SH-SY5Y (cell line): ENCODE data around the gene FAP.

Experiments used
- GATA2 ChIP-seq: IDR thresholded peaks from 2 replicates; pipeline ENCODE4 v1.6.1; 2011; ENCODE audit warnings: mild to moderate bottlenecking, low read depth, low read length
- GATA3 ChIP-seq: IDR thresholded peaks from 2 replicates; pipeline ENCODE4 v1.6.1; 2011; ENCODE audit warnings: low read depth, mild to moderate bottlenecking, low read length, moderate library complexity

The FAP gene, protein sequence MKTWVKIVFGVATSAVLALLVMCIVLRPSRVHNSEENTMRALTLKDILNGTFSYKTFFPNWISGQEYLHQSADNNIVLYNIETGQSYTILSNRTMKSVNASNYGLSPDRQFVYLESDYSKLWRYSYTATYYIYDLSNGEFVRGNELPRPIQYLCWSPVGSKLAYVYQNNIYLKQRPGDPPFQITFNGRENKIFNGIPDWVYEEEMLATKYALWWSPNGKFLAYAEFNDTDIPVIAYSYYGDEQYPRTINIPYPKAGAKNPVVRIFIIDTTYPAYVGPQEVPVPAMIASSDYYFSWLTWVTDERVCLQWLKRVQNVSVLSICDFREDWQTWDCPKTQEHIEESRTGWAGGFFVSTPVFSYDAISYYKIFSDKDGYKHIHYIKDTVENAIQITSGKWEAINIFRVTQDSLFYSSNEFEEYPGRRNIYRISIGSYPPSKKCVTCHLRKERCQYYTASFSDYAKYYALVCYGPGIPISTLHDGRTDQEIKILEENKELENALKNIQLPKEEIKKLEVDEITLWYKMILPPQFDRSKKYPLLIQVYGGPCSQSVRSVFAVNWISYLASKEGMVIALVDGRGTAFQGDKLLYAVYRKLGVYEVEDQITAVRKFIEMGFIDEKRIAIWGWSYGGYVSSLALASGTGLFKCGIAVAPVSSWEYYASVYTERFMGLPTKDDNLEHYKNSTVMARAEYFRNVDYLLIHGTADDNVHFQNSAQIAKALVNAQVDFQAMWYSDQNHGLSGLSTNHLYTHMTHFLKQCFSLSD

DNA sequence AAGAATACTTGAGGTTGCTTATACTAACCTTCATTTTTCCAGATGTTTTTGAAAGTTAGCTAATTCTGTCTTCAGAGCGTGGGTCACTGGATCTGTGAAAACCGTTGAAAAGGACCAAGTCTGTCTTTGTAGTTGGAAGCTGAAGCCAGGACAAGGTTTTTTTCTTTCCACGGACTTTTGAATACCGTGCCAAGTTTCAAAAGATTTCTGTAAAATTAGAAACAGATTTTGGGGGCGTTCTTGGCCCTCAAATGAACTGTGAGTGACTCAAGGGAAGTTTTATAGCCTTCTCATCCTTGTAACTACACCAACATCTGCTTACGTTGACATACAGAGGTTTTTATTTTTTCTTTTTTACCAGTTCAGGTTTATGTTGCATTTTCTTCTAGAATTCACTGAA lies at the start of gene FAP:
Gene FAP (minus strand): TSS at position 152 of the 400 bp plus-strand sequence. CDS start 118 bp downstream, at position 34.
- TF ChIP-seq GATA3 = no peak
- TF ChIP-seq GATA2 = no peak

DNA sequence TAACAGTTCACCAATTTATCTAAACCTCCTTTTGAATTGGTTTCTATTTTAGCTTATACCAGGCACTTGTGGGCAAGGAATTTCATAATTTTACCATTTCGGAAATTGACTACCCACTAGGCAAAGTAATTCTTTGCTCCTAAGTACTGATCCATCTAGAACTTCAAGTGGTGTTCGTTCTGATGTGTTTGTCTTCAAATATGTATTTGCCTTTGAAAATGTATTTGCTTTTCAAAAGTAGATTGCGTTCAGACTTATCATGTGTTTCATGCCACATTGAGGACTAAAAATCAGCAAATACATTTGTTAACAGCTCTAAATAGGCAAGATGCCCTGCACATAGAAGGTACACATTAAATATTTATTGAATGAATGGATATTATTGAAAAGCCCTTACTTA lies 48.5 kb upstream of the FAP start:
- TF ChIP-seq GATA2 (no peak), GATA3 (no peak)

DNA sequence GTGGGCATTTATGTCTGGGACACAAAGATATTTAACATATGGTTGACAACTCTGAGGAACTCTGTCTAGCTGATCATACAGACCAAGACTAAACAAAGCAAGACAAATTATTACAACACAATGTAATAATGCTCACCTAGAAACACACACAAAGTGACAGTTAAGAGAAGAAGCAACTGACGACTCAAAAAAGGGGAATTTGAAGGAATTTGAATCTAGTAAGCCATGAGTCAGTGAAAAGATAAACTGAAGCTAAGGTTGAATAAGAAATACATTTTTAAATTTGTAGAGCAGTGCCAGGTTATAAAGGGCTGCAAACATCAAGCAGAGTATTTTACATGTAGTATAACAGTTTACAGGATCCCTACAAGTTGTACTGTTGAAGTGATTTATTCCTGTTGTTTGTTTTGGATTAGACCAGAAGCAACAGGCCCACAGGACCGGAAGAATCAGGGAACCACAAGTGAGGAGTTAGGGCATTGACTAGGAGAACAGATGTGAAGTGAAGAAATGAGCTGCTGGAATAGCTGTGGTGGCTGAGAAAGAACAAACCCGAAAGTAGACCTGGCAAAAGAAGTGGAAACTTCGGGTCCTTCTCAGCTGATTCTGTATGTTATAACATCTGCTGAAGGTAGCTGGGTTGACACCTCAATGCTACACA lies 39.6 kb upstream of the FAP start:
- no peak for TF ChIP-seq GATA3
- TF ChIP-seq GATA2 = no peak

DNA sequence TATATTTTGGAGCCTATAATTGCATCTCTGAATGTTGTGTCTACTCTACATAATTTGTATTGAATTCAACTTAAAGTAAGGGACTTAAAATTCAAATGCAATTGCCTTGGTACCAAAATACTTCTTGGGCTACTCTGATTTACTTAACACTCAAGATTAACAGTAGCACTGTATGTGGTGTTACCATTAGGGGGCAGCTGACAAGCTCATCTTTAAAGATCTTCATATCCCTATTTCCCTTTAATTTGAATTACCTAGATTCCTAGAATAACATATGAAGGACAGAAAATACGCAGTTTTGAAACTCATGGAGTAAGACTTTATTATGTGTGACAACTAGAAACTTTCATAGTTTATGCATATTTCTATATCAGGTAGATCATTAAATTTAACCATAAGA lies 37.4 kb upstream of the FAP start:
- TF ChIP-seq GATA2 (no peak), GATA3 (no peak)

DNA sequence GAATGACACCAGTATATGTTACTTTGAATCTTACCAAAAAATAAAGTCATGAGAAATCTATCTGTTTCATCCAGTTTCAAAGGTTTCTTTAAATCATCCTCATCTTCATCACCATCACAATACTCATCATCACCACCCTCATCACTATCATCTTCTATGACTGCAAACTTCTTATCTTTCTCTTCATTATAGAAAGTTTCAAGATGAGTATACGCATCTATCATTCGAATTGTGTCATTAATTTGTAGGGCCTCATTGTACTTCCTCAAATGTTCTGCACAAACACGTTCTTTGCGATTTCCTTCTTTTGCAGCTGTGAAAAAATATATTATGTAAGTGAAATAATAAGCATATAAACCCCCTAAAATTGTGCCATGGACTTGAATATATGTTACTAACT lies 34.1 kb upstream of the FAP start:
- TF ChIP-seq GATA2 (no peak), GATA3 (no peak)

DNA sequence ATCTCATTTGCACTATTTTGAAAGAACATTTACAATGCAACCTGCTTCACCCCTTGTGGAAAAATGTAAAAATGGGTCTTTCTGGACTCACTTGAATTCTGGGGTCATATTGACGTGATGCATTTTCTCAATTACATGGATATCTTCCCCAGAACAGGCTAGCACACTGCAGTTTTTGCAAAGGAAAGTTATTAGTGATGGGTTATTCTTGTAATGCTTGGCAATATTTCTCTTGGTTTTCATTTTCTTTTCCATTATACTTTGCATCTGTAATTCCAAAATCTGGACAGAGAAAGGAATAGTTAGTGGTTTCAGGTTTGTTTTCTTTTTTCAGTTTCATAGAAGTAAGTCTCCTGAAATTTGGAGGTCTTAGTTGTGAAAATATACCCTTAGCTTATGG lies 24.8 kb upstream of the FAP start:
- no peak for TF ChIP-seq GATA2
- TF ChIP-seq GATA3 = no peak

DNA sequence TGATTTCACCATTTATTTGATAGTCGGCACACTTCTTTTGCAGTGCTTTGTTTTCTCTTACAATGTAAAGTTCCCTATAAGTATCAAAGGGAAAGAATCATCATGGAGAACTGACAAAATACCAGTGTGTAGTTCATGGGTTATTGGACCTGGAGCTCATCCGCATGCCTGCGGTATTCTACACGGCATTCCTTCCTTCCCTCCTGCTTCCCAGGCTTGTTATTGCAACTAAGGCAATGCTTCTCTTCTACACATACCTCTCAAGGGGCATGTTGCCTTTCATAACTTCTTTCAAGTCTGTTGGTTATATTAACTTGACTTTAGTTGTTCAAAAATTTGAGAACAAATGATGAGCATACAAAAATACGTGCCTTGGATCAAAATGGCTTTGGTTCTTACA lies 24.3 kb upstream of the FAP start:
- TF ChIP-seq GATA2 (no peak), GATA3 (no peak)

DNA sequence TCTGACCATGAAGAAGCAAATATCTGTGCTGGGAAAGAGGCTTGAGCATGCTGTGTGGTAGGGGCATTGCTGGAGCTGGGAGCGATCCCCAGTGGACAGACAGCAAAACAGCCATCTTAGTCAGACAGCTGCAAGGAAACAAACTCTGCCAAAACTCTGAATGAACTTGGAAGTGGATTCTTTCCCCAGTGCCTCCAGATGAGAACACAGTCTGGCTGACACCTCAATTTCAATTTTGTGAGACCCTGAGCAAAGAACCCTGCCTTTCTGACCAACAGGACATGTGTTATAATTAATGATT lies 23.2 kb upstream of the FAP start:
- TF ChIP-seq GATA2 (no peak), GATA3 (no peak)

DNA sequence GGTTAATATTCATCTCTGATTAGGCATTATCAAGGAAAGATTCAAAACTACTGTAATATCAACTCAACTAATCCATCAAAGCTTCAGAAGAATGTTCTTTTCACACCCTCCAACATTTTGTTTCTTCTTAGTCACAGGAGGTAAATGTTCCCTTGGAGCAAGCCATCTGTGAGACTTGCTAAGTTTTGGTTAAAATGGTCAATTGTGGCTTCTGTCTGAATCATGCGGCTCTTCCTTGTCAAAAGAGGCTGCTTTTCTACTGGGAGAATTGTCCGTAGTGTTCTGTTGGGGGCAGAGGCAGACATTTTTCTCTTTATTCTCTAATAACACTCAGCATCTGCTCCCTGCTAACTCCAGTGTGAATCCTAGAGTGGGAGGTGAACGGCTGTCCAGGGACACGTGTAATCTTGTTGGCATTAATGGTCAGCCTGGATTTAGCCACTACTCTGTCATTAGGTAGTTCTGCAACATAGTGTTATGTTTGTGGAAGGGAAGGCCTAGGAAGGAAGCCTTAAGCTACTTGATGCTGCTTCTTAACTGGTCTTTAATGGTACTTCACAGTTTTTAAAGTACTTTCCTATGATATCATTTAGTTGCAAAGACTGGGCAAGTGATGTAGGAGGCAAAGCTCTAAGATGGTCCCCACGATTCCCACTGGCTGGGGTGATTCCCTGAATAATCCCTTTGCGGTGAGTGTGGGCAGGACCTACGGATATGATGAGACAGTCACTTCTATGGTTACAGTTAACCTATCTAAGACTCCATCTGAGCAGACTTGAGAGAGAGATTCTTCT lies 22.6 kb upstream of the FAP start:
- no peak for TF ChIP-seq GATA3
- no peak for TF ChIP-seq GATA2

DNA sequence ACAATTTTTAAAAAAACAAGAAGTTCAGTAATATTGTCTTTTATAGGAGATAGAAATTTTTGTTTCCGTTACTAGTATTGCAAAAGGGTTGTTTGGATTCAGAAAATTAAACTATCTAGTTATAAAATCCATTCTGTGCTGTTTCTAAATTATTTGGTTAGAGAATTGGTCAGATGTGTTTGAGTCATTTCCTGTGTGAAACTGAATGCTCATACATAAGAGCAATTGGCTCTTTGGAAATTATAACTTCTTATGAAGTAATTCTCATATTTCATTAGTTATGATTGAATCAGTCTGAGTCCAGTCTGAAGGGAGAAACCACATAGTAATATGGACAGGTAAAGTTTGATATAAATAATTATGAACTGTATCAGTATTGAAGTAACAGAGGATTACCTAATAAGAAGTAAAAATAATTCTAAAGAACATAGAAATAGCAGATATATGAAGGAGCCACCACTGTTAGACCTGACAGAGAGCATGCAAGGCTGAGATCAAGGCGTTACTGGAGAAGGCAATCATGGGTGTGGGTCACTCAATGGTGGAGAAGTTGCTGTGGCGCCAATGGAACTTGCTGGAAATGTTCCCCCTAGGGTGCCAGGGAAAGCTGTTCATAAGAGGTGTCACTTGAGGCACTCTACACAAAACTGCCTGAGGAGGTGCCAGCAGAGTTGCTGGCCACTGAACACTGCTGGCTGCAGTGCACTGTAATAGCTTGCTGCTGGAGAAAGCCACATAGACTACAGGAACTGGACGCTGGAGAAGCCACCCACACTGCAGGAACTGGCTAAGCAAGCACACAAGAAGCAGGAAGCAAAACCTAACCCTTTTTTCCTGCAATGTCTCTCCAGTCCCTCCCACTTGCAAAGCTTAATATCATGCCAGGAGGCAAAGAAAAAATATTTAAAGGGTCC lies 18.0 kb upstream of the FAP start:
- no peak for TF ChIP-seq GATA2
- TF ChIP-seq GATA3 = no peak

DNA sequence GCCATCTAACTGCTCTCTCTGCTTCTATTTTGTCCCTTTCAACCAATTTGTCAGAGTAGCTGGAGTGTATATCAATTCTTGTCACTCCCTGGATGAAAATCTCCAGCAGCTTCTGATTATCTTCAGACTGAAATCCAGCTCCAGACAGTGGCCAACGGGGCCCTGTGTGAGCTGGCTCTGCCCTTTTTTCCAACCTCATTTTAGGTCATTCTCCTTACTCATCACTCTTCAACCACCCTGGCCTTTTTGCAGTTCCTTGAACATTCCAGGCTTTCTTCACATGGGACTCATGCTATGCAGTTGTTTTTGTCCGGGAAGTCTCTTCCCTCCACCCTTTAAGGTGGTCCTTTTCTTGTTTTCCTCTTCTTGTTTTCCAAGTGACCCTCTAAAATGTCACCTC lies 15.4 kb upstream of the FAP start:
- TF ChIP-seq GATA3 = no peak
- TF ChIP-seq GATA2 = no peak

DNA sequence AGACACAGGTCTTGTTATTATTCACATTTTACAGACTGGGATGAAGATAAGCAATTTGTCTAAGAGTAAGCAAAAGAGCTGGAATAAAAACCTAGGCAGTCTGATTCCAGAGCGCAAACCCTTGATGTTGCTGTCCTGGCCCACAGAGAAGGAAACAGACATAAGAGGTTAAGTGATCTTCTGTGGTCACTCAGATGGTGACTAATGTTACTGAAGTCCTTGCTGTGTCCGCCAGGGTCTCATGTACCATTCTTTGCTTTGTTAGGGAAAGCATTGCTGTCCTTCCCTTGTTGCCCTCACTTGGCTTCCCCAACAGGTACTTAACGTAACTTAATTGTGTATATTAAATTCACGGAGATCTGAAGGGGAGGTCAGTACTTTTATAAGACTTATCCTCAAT lies 14.9 kb upstream of the FAP start:
- TF ChIP-seq GATA3 = no peak
- no peak for TF ChIP-seq GATA2

DNA sequence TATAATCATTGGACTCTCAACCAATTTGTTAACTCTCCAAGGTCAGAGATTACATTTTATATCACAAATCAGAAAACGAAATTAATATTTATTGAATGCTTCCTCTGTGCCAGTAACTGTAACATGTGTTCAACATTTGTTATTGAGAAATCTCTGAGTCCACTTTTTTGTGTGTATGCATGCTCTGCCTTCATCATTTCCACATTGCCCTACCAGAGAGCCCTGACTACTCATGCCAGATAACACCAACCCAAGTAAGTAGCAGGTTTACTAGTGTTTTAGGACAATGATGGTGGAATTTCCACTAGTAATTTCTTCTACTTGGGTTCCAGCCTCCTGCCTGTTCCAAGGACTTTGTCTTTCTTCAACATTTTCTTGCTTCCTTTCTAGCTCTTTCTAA lies 14.2 kb upstream of the FAP start:
- TF ChIP-seq GATA2 (no peak), GATA3 (no peak)
